SK-N-SH treated with all-trans-retinoic acid at 6 μM for 48 hours (cell line): Measurements from ENCODE around the gene ELP4.

Experiments used
- ATAC-seq: fragments of 200-7000 bp; cut with Tn5 transposase; 3 replicates; pipeline ENCODE4 v1.9.1; 2020; ENCODE audit warnings: mild to moderate bottlenecking, moderate library complexity
- ARNTL ChIP-seq: fragments of 450-650 bp; formaldehyde crosslinking; IDR thresholded peaks from 2 replicates; pipeline ENCODE4 v1.5.0; 2020; ENCODE audit warnings: low read depth, mild to moderate bottlenecking, moderate library complexity, borderline replicate concordance
- BACH2 ChIP-seq: fragments of 250-450 bp; sonication (Bioruptor Pico); IDR thresholded peaks from 2 replicates; pipeline ENCODE4 v1.9.0; 2021; ENCODE audit warnings: mild to moderate bottlenecking, borderline replicate concordance
- CSDC2 ChIP-seq: fragments of 250-450 bp; sonication (Bioruptor Pico); IDR thresholded peaks from 2 replicates; pipeline ENCODE4 v1.5.0; 2020; ENCODE audit warnings: mild to moderate bottlenecking, moderate library complexity
- ESRRG ChIP-seq: fragments of 250-450 bp; sonication (Bioruptor Pico); IDR thresholded peaks from 2 replicates; pipeline ENCODE4 v1.6.1; 2021; ENCODE audit warnings: mild to moderate bottlenecking
- GLIS3 ChIP-seq: fragments of 250-450 bp; sonication (Bioruptor Pico); IDR thresholded peaks from 2 replicates; pipeline ENCODE4 v1.5.0; 2020; ENCODE audit warnings: mild to moderate bottlenecking, moderate library complexity
- ISL1 ChIP-seq: fragments of 250-450 bp; sonication (Bioruptor Pico); IDR thresholded peaks from 2 replicates; pipeline ENCODE4 v2.1.2; 2022; ENCODE audit warnings: mild to moderate bottlenecking, moderate library complexity
- OSR1 ChIP-seq: fragments of 250-450 bp; sonication (Bioruptor Pico); IDR thresholded peaks from 2 replicates; pipeline ENCODE4 v1.8.0; 2022; ENCODE audit warnings: moderate library complexity, mild to moderate bottlenecking, inconsistent platforms
- PPARA ChIP-seq: fragments of 250-450 bp; sonication (Bioruptor Pico); IDR thresholded peaks from 2 replicates; pipeline ENCODE4 v1.5.0; 2020; ENCODE audit warnings: mild to moderate bottlenecking, borderline replicate concordance
- SNAI2 ChIP-seq: fragments of 250-450 bp; sonication (Bioruptor Pico); IDR thresholded peaks from 2 replicates; pipeline ENCODE4 v1.5.0; 2020; ENCODE audit warnings: mild to moderate bottlenecking, moderate library complexity
- TCF4 ChIP-seq: fragments of 250-450 bp; sonication (Bioruptor Pico); IDR thresholded peaks from 2 replicates; pipeline ENCODE4 v1.8.0; 2021; ENCODE audit warnings: mild to moderate bottlenecking, moderate library complexity, borderline replicate concordance
- TOX ChIP-seq: fragments of 250-450 bp; sonication (Bioruptor Pico); IDR thresholded peaks from 2 replicates; pipeline ENCODE4 v1.8.0; 2021; ENCODE audit warnings: mild to moderate bottlenecking, moderate library complexity, borderline replicate concordance
- ZC3H10 ChIP-seq: fragments of 250-450 bp; sonication (Bioruptor Pico); IDR thresholded peaks from 2 replicates; pipeline ENCODE4 v1.5.1; 2021; ENCODE audit warnings: mild to moderate bottlenecking, moderate library complexity
- ZFP3 ChIP-seq: fragments of 250-450 bp; sonication (Bioruptor Pico); IDR thresholded peaks from 2 replicates; pipeline ENCODE4 v1.5.0; 2020; ENCODE audit warnings: mild to moderate bottlenecking, moderate library complexity
- ZFP30 ChIP-seq: fragments of 450-650 bp; formaldehyde crosslinking; IDR thresholded peaks from 2 replicates; pipeline ENCODE4 v1.5.0; 2022; ENCODE audit warnings: mild to moderate bottlenecking, moderate library complexity
- ZNF565 ChIP-seq: fragments of 450-650 bp; formaldehyde crosslinking; conservative IDR thresholded peaks from 2 replicates; pipeline ENCODE4 v1.5.0; 2020; ENCODE audit warnings: low read depth, mild to moderate bottlenecking, moderate library complexity
- ZNF70 ChIP-seq: fragments of 450-650 bp; formaldehyde crosslinking; IDR thresholded peaks from 2 replicates; pipeline ENCODE4 v1.5.0; 2020; ENCODE audit warnings: mild to moderate bottlenecking, moderate library complexity
- ZNF8 ChIP-seq: fragments of 450-650 bp; formaldehyde crosslinking; IDR thresholded peaks from 2 replicates; pipeline ENCODE4 v1.5.0; 2020; ENCODE audit warnings: mild to moderate bottlenecking, moderate library complexity
- TF ChIP-seq, protein P1 (sequence below): fragments of 250-450 bp; sonication (Bioruptor Pico); IDR thresholded peaks from 2 replicates; pipeline ENCODE4 v1.8.0; 2021; ENCODE audit warnings: low read depth, mild to moderate bottlenecking, moderate library complexity, borderline replicate concordance
- TF ChIP-seq, protein P2 (sequence below): fragments of 250-450 bp; sonication (Bioruptor Pico); IDR thresholded peaks from 2 replicates; pipeline ENCODE4 v1.8.0; 2020; ENCODE audit warnings: mild to moderate bottlenecking, moderate library complexity, borderline replicate concordance
- TF ChIP-seq, protein P3 (sequence below): fragments of 250-450 bp; sonication (Bioruptor Pico); IDR thresholded peaks from 2 replicates; pipeline ENCODE4 v1.5.0; 2020; ENCODE audit warnings: mild to moderate bottlenecking, moderate library complexity
- TF ChIP-seq, protein P4 (sequence below): fragments of 250-450 bp; sonication (Bioruptor Pico); IDR thresholded peaks from 2 replicates; pipeline ENCODE4 v1.5.1; 2020; ENCODE audit warnings: low read depth, mild to moderate bottlenecking, moderate library complexity
- TF ChIP-seq, protein P5 (sequence below): fragments of 250-450 bp; sonication (Bioruptor Pico); IDR thresholded peaks from 2 replicates; pipeline ENCODE4 v1.5.1; 2021; ENCODE audit warnings: mild to moderate bottlenecking, moderate library complexity

ELP4 gene

DNA sequence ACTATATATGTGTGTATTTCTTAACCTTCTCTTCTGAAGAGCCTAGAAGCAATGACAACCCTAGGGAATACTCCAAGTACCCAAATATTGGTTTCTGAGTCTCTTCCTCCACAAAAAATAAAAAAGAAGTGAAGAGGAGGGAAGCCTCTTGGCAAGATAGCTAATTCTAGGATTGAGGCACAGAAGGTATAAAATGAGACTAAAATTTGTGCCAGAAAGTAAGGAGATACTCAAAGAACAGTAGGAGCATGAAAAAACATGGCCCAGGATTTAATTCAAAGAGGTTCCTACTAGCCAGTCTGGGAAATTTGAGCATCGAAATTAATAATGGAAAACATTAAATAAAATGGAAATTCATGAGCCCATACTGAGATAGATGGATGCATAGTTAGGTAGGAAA lies 189.5 kb downstream of the ELP4 start:
- ATAC-seq: no peak
- TF ChIP-seq, protein P1, sequence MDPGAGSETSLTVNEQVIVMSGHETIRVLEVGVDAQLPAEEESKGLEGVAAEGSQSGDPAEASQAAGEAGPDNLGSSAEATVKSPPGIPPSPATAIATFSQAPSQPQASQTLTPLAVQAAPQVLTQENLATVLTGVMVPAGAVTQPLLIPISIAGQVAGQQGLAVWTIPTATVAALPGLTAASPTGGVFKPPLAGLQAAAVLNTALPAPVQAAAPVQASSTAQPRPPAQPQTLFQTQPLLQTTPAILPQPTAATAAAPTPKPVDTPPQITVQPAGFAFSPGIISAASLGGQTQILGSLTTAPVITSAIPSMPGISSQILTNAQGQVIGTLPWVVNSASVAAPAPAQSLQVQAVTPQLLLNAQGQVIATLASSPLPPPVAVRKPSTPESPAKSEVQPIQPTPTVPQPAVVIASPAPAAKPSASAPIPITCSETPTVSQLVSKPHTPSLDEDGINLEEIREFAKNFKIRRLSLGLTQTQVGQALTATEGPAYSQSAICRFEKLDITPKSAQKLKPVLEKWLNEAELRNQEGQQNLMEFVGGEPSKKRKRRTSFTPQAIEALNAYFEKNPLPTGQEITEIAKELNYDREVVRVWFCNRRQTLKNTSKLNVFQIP (CRISPR knock-in tag): no peak
- TF ChIP-seq ARNTL (CRISPR knock-in tag) (no peak), ZNF70 (CRISPR knock-in tag) (no peak), PPARA (CRISPR knock-in tag) (no peak), GLIS3 (CRISPR knock-in tag) (no peak), OSR1 (no peak), ZFP30 (CRISPR knock-in tag) (no peak), ESRRG (CRISPR knock-in tag) (no peak), SNAI2 (CRISPR knock-in tag) (no peak), TCF4 (CRISPR knock-in tag) (no peak), ZNF8 (CRISPR knock-in tag) (no peak)
- TF ChIP-seq, protein P2, sequence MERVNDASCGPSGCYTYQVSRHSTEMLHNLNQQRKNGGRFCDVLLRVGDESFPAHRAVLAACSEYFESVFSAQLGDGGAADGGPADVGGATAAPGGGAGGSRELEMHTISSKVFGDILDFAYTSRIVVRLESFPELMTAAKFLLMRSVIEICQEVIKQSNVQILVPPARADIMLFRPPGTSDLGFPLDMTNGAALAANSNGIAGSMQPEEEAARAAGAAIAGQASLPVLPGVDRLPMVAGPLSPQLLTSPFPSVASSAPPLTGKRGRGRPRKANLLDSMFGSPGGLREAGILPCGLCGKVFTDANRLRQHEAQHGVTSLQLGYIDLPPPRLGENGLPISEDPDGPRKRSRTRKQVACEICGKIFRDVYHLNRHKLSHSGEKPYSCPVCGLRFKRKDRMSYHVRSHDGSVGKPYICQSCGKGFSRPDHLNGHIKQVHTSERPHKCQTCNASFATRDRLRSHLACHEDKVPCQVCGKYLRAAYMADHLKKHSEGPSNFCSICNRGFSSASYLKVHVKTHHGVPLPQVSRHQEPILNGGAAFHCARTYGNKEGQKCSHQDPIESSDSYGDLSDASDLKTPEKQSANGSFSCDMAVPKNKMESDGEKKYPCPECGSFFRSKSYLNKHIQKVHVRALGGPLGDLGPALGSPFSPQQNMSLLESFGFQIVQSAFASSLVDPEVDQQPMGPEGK (CRISPR knock-in tag): no peak
- TF ChIP-seq, protein P3, sequence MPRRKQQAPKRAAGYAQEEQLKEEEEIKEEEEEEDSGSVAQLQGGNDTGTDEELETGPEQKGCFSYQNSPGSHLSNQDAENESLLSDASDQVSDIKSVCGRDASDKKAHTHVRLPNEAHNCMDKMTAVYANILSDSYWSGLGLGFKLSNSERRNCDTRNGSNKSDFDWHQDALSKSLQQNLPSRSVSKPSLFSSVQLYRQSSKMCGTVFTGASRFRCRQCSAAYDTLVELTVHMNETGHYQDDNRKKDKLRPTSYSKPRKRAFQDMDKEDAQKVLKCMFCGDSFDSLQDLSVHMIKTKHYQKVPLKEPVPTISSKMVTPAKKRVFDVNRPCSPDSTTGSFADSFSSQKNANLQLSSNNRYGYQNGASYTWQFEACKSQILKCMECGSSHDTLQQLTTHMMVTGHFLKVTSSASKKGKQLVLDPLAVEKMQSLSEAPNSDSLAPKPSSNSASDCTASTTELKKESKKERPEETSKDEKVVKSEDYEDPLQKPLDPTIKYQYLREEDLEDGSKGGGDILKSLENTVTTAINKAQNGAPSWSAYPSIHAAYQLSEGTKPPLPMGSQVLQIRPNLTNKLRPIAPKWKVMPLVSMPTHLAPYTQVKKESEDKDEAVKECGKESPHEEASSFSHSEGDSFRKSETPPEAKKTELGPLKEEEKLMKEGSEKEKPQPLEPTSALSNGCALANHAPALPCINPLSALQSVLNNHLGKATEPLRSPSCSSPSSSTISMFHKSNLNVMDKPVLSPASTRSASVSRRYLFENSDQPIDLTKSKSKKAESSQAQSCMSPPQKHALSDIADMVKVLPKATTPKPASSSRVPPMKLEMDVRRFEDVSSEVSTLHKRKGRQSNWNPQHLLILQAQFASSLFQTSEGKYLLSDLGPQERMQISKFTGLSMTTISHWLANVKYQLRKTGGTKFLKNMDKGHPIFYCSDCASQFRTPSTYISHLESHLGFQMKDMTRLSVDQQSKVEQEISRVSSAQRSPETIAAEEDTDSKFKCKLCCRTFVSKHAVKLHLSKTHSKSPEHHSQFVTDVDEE: no peak

DNA sequence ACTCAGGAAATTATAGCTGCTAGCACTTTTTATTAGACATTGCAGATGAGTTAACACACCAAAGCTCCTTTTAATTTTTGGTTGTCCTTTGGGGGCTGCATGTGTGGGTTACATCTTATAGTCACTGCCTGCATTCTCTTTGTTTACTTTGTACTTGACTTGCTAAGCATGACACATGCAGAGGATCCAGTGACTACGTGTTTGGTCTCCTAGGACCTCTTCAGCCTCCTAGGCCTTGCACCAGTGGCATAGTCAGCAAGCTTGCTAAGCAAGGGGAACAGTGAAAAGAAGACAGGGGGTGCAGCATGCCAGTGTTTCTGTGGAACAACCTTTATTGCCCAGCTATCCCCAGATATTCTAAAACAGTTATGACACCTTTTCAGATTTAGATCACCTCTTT lies 193.4 kb downstream of the ELP4 start:
- no peak for ATAC-seq
- TF ChIP-seq ZNF70 (CRISPR knock-in tag): no peak
- TF ChIP-seq, protein P4, sequence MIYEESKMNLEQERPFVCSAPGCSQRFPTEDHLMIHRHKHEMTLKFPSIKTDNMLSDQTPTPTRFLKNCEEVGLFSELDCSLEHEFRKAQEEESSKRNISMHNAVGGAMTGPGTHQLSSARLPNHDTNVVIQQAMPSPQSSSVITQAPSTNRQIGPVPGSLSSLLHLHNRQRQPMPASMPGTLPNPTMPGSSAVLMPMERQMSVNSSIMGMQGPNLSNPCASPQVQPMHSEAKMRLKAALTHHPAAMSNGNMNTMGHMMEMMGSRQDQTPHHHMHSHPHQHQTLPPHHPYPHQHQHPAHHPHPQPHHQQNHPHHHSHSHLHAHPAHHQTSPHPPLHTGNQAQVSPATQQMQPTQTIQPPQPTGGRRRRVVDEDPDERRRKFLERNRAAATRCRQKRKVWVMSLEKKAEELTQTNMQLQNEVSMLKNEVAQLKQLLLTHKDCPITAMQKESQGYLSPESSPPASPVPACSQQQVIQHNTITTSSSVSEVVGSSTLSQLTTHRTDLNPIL (CRISPR knock-in tag): no peak
- TF ChIP-seq ZFP3 (CRISPR knock-in tag): no peak
- no peak for TF ChIP-seq ZNF8 (CRISPR knock-in tag)

DNA sequence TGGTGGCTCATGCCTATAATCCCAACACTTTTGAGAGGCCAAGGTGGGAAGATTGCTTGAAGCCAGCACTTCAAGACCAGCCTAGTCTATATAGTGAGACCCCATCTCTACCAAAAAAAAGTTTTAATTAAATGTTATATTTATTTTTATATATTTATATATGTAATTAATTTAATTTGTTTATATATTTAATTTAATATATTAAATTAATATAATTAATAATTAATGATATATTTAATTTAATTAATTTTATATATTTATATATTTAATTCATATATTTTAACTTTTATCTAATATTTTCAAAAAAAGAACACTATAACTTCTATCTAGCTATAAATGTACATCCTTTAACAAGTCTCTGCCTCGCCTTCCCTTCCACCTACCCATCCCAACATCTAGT lies 196.8 kb downstream of the ELP4 start:
- no peak for ATAC-seq
- TF ChIP-seq ISL1 (CRISPR knock-in tag) (no peak), ZNF70 (CRISPR knock-in tag) (no peak), ZFP30 (CRISPR knock-in tag) (no peak), ARNTL (CRISPR knock-in tag) (no peak), PPARA (CRISPR knock-in tag) (no peak), GLIS3 (CRISPR knock-in tag) (no peak), ZNF8 (CRISPR knock-in tag) (no peak), TCF4 (CRISPR knock-in tag) (no peak), ZNF565 (CRISPR knock-in tag) (no peak), ESRRG (CRISPR knock-in tag) (no peak), OSR1 (no peak), TOX (no peak), ZFP3 (CRISPR knock-in tag) (no peak), ZC3H10 (CRISPR knock-in tag) (no peak), BACH2 (CRISPR knock-in tag) (no peak), CSDC2 (CRISPR knock-in tag) (no peak)
- TF ChIP-seq, protein P5, sequence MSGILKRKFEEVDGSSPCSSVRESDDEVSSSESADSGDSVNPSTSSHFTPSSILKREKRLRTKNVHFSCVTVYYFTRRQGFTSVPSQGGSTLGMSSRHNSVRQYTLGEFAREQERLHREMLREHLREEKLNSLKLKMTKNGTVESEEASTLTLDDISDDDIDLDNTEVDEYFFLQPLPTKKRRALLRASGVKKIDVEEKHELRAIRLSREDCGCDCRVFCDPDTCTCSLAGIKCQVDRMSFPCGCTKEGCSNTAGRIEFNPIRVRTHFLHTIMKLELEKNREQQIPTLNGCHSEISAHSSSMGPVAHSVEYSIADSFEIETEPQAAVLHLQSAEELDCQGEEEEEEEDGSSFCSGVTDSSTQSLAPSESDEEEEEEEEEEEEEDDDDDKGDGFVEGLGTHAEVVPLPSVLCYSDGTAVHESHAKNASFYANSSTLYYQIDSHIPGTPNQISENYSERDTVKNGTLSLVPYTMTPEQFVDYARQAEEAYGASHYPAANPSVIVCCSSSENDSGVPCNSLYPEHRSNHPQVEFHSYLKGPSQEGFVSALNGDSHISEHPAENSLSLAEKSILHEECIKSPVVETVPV (CRISPR knock-in tag): no peak
- TF ChIP-seq, protein P1 (CRISPR knock-in tag): no peak
- TF ChIP-seq, protein P2 (CRISPR knock-in tag): no peak
